ENCODE measurements around the gene TPD52L2. TPM values are rescaled to one million over a fixed set of nuclear protein-coding genes. Genes with fewer than 3 reads are reported as not detected.
A peak's percentile ranks its signal among the peaks of the same experiment; 100 is the strongest.
"Not testable (repeated sequence)": the region's sequence is repeated elsewhere in the genome, so short reads cannot be mapped to it uniquely, and the experiment has no call there.

TPD52L2 gene
- total RNA-seq, 1 experiment from 2014 or later, result 293 TPM

- H3K36me3 Mint-ChIP-seq (ENCODE audit: insufficient read depth, unreplicated experiment), result peaks cover 82% of the 10 kb centered on the region
- CTCF ChIA-PET, result no interaction called here
- peaks cover 6% of the 10 kb centered on the region for H3K36me3 ChIP-seq (ENCODE audit: control insufficient read depth, insufficient read depth, low read length)
Measured at GRCh38 chr20:63924241-63924640, 59.2 kb downstream of the TPD52L2 start.

GRCh38 chr20:63926298-63926697, 61.2 kb downstream of the TPD52L2 start:
- peaks cover 9% of the 10 kb centered on the region for H3K36me3 ChIP-seq (ENCODE audit: control insufficient read depth, insufficient read depth, low read length)
- no peaks in the 10 kb centered on the region for H3K27me3 Mint-ChIP-seq (ENCODE audit: insufficient read depth, unreplicated experiment)
- no peak overlapping the region for H3K4me3 Mint-ChIP-seq (ENCODE audit: unreplicated experiment)
- no peak overlapping the region for H3K27ac Mint-ChIP-seq (ENCODE audit: unreplicated experiment)
- H3K27me3 ChIP-seq (replicated peaks; ENCODE audit: control insufficient read depth, insufficient read depth, low read length), result no peaks in the 10 kb centered on the region
- no peaks in the 10 kb centered on the region for H3K4me1 ChIP-seq
- no peaks in the 10 kb centered on the region for H3K9me3 ChIP-seq
- H3K9me3 Mint-ChIP-seq (ENCODE audit: unreplicated experiment), result no peaks in the 10 kb centered on the region
- no peak overlapping the region for H3K4me3 ChIP-seq (ENCODE audit: low read depth, low read length)
- no peaks in the 10 kb centered on the region for H3K4me1 Mint-ChIP-seq (ENCODE audit: low read depth, unreplicated experiment)
- H3K36me3 Mint-ChIP-seq (ENCODE audit: insufficient read depth, unreplicated experiment), result peaks cover 86% of the 10 kb centered on the region
- POLR2A ChIA-PET, result no interaction called here
- intact Hi-C loops (cut with micrococcal nuclease; ENCODE audit: unreplicated experiment), result no loop called here
- CTCF ChIA-PET, result no interaction called here
- no peak for TF ChIP-seq CTCF (IDR thresholded peaks at IDR 0.05; ENCODE audit: insufficient read depth in 1 of 2, low read depth in 1 of 2, low read length in 1 of 2, severe bottlenecking in 1 of 2, unreplicated experiment in 1 of 2)
- BruUV-seq (replicated peaks), result no TSS peak
- DNase-seq, result no peak

More at GRCh38 chr20:63924241-63924640, 59.2 kb downstream of the TPD52L2 start:
- Histone ChIP-seq H3K9me3 (no peaks in the 10 kb centered on the region), H3K4me1 (no peaks in the 10 kb centered on the region), H3K4me3 (ENCODE audit: low read depth, low read length) (no peak overlapping the region), H3K27me3 (replicated peaks; ENCODE audit: control insufficient read depth, insufficient read depth, low read length) (no peaks in the 10 kb centered on the region)
- no peaks in the 10 kb centered on the region for H3K4me1 Mint-ChIP-seq (ENCODE audit: low read depth, unreplicated experiment)
- no peak for DNase-seq
- H3K27me3 Mint-ChIP-seq (ENCODE audit: insufficient read depth, unreplicated experiment), result no peaks in the 10 kb centered on the region
- no peaks in the 10 kb centered on the region for H3K9me3 Mint-ChIP-seq (ENCODE audit: unreplicated experiment)
- no peak for TF ChIP-seq CTCF (IDR thresholded peaks at IDR 0.05; ENCODE audit: insufficient read depth in 1 of 2, low read depth in 1 of 2, low read length in 1 of 2, severe bottlenecking in 1 of 2, unreplicated experiment in 1 of 2)
- intact Hi-C loops (cut with micrococcal nuclease; ENCODE audit: unreplicated experiment), result no loop called here
- H3K27ac Mint-ChIP-seq (ENCODE audit: unreplicated experiment), result peak overlapping the region; percentile 16
- POLR2A ChIA-PET, result no interaction called here
- H3K4me3 Mint-ChIP-seq (ENCODE audit: unreplicated experiment), result no peak overlapping the region
- BruUV-seq (replicated peaks), result no TSS peak

GRCh38 chr20:63929071-63929470, 64.0 kb downstream of the TPD52L2 start:
- Mint-ChIP-seq H3K4me1 (ENCODE audit: low read depth, unreplicated experiment) (no peaks in the 10 kb centered on the region), H3K36me3 (ENCODE audit: insufficient read depth, unreplicated experiment) (peaks cover 93% of the 10 kb centered on the region), H3K9me3 (ENCODE audit: unreplicated experiment) (no peaks in the 10 kb centered on the region), H3K4me3 (ENCODE audit: unreplicated experiment) (no peak overlapping the region), H3K27ac (ENCODE audit: unreplicated experiment) (no peak overlapping the region), H3K27me3 (ENCODE audit: insufficient read depth, unreplicated experiment) (no peaks in the 10 kb centered on the region)
- BruUV-seq (replicated peaks), result no TSS peak
- DNase-seq, result no peak
- H3K4me3 ChIP-seq (ENCODE audit: low read depth, low read length), result no peak overlapping the region
- POLR2A ChIA-PET, result no interaction called here
- H3K9me3 ChIP-seq, result no peaks in the 10 kb centered on the region
- no peaks in the 10 kb centered on the region for H3K4me1 ChIP-seq
- CTCF ChIA-PET, result no interaction called here
- H3K27me3 ChIP-seq (replicated peaks; ENCODE audit: control insufficient read depth, insufficient read depth, low read length), result no peaks in the 10 kb centered on the region
- peaks cover 19% of the 10 kb centered on the region for H3K36me3 ChIP-seq (ENCODE audit: control insufficient read depth, insufficient read depth, low read length)
- TF ChIP-seq CTCF (IDR thresholded peaks at IDR 0.05; ENCODE audit: insufficient read depth in 1 of 2, low read depth in 1 of 2, low read length in 1 of 2, severe bottlenecking in 1 of 2, unreplicated experiment in 1 of 2), result no peak
- intact Hi-C loops (cut with micrococcal nuclease; ENCODE audit: unreplicated experiment), result no loop called here

- POLR2A ChIA-PET; H3K27me3 Mint-ChIP-seq (ENCODE audit: insufficient read depth, unreplicated experiment); H3K9me3 ChIP-seq; intact Hi-C loops (cut with micrococcal nuclease; ENCODE audit: unreplicated experiment); H3K9me3 Mint-ChIP-seq (ENCODE audit: unreplicated experiment); CTCF ChIA-PET; DNase-seq; BruUV-seq (replicated peaks); H3K4me3 Mint-ChIP-seq (ENCODE audit: unreplicated experiment); H3K27me3 ChIP-seq (replicated peaks; ENCODE audit: control insufficient read depth, insufficient read depth, low read length); H3K4me3 ChIP-seq (ENCODE audit: low read depth, low read length); H3K27ac Mint-ChIP-seq (ENCODE audit: unreplicated experiment); H3K4me1 Mint-ChIP-seq (ENCODE audit: low read depth, unreplicated experiment); H3K4me1 ChIP-seq: not testable (repeated sequence)
- peaks cover 96% of the 10 kb centered on the region for H3K36me3 Mint-ChIP-seq (ENCODE audit: insufficient read depth, unreplicated experiment)
- peaks cover 19% of the 10 kb centered on the region for H3K36me3 ChIP-seq (ENCODE audit: control insufficient read depth, insufficient read depth, low read length)
Measured at GRCh38 chr20:63929473-63929883, 64.4 kb downstream of the TPD52L2 start.
